T-helper 2 cell treated with Interferon-gamma antibody and Interleukin-4, amounts not matched to agents 100 ng/mL and 5 ng/mL, for 36 hours (primary cell): Measurements from ENCODE around the gene P3H4. TPM values are rescaled to one million over a fixed set of nuclear protein-coding genes. Genes with fewer than 3 reads are reported as not detected.

ENCODE experiments used
- intact Hi-C: fragments of 100-400 bp; cut with micrococcal nuclease; formaldehyde crosslinking; loops from one replicate; pipeline ENCODE4 v1.15.1; 2023
- total RNA-seq: library from RNA; stranded (reverse); gene quantifications from 2 replicates; pipeline ENCODE4 v1.2.3, GENCODE V29; 2022

Gene P3H4
- total RNA-seq, 1 donor from 2014 or later = 3.8 TPM

DNA sequence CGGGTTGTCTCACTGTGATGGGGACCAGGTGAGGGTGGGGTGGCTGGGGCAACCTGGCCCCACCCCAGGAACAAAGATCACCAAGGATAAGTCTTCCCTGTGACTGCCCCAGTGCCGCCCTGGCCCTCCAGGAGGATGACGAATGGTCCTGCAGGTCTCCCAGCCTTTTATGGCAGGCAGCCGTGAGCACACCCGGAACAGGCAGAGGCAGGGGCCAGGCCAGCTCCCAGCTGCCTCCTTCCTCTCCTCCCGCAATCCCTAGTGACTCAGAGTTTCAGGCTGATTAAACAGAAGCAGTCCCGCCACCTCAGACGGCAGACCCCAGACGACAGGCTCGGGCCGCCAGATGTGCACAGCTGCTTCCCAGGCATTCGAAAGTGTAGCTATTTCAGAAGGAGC is 38.6 kb downstream of the P3H4 start:
- intact Hi-C loops = no loop called here

- intact Hi-C loops = no loop called here
Measured at GRCh38 chr17:41772586-41773189, 39.1 kb downstream of the P3H4 start.

GRCh38 chr17:41772218-41772585 is 39.5 kb downstream of the P3H4 start:
- intact Hi-C loops = no loop called here

DNA sequence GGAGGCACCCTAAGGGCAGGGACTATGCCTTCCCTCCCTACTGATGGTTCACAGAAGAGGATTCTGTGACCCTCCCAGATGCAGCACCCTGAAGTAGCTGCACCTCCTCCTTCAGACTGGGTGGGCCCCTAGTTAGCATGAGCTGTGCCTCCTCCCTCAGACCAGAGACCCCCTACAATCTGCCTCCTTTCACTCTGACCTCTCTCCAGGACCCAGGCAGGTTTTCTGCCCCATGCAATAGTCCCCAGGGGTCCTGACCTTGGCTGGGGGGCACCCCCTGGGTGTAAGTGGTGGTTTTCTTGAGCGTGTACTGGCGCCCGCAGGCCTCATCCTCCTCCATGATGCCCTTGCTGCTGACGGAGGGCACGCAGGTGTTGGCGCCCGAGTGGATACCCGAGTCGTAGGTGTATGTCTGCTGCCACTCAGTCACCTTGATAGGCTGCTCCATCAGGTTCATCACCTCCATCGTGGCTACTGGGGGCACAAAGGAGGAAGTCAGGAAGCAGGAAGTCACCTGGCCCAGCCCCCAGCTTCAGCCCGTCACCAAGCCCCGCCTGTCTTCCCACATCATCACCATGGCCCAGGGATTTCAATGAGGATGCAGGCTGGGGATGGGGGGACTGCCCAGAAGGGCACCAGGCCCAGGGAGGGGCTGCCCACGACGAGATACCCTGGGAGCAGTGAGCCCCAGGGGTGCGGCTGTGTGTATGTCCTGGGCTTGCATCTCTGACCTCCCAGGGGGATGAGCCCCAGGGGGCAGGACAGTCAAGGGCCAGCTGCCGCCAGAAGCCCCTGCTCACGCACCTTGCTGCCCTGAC is 40.2 kb downstream of the P3H4 start:
- intact Hi-C loops = no loop called here

DNA sequence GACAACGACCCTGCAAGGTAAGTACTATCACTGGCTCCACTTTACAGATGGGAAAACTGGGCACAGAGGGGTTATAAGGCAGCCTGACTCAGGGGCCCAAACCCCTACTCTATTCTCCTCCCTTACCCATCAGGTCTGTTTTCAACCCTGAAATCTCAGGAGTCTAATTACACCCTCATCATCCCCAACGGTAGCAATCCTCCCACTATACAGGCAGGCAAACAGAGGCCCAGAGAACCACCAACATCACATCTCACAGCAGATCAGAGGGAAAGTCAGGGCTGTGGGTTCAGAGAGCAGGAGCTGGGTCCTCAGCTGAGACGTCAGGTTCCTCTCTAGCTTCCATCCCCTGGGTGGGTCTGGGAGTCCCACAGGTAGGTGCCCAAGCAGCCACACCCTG is 41.8 kb downstream of the P3H4 start:
- intact Hi-C loops = no loop called here

DNA sequence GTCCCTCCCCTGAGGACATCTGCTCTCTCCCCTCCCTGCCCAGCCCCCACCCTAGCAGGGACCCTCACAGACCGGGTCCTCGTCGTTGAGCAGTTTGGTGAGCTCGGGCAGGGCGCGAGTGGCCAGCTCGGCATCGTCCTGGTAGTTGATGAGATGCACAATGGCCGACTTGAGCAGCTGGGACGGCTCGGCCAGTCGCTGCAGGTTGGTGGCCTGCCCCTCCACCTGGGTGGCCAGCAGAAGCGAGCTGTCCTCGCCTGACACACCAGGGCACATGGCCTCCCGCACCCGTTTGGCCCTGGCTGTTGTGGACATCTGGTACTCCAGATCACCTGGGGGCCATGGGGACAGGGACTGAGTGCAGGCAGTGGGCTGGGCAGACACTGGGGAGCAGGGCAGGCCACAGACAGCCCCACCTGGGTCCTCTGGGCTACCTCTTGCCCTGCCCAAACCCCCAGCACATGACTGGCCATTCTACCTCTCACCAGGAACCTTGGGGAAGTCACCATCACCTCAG is 42.3 kb downstream of the P3H4 start:
- intact Hi-C loops = no loop called here

DNA sequence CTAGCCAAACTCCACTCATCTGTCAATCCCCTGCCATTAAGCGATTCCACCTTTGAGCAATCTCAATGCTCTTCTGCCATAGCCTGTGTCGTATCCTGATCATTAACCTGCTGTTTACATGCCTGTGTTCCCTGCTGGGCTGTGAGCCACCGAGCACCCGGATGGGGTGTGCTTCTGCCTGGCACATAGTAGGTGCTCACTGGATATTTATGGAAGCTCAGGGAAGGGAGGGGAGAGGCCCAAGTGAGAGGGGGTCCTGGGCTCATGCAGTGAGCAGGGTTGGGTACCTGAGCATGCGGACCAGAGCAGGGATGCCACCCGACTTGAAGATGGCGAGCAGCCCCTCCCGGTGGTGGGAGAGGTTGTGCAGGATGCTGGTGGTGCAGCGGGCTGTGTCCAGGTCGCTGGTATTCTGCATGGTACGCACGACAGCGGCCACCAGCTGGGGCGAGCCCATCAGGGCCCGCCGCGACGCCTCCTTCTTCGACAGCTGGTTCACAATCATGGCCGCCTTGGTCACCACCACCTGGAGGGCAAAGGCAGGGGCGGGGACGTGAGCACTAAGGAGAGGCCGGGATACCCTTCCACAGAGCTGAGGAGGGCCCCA is 43.0 kb downstream of the P3H4 start:
- intact Hi-C loops = no loop called here

- intact Hi-C loops = no loop called here
Measured at GRCh38 chr17:41767324-41768042, 44.3 kb downstream of the P3H4 start.

- intact Hi-C loops = no loop called here
Measured at GRCh38 chr17:41766135-41766534, 45.6 kb downstream of the P3H4 start.

GRCh38 chr17:41763327-41763726 is 48.4 kb downstream of the P3H4 start:
- intact Hi-C loops = no loop called here

DNA sequence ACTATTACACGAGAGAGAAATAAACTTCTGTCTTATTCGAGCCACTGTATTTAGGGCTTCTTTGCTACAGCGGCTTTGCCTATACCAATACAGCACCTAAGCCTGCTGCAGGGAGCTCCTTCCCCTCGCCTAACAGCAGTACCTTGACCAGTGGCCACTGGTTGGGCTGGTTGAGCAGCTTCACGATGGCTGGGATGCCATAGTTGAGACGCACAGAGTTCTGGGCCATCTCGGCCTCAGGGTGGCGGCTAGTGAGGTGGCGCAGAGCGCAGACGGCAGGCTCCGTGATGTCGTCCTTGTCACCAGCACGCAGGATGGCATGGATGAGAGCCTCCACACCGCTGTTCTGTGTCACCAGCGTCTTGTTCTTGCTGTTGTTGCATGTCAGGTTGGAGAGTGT is 48.9 kb downstream of the P3H4 start:
- intact Hi-C loops = no loop called here

DNA sequence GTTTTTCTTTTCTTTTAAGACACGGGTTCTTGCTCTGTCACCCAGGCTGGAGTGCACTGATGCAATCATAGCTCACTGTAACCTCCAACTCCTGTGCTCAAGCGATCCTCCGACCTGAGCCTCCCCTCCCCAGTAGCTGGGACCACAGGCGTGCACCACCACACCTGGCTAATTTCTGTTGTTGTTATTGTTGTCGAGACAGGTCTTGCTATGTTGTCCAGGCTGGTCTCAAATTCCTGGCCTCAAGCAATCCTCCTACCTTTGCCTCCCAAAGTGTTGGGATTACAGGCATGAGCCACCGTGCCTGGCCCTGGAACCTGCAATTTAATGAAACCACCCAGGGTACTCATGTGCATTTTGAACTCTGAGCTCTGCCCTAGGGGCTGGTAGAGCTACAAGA is 49.4 kb downstream of the P3H4 start:
- intact Hi-C loops = no loop called here

DNA sequence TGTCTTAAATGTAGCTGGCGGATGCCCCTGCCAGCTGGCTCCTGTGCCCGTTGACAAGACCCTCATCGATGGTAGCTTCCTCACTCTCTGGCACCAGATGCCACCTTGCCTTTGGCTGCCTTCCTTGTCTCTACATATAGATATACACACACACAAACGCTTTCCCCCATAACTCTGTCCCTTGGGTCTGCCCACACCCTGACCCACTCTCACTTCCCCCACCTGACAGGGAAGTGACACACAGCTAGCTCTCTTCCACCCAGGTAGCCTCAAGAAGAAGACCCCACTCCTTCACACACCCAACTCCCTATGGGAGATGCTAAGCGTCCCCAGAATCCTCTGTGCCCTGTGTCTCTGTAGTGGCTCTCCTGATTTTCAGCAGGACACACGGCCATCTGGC is 50.9 kb downstream of the P3H4 start:
- intact Hi-C loops = no loop called here

GRCh38 chr17:41758601-41759000 is 53.1 kb downstream of the P3H4 start:
- intact Hi-C loops = no loop called here

GRCh38 chr17:41754066-41754465 is 57.7 kb downstream of the P3H4 start:
- intact Hi-C loops = no loop called here

Other genes with a start within 250 kb of the P3H4 start
- gene KRT9, start 239.9 kb downstream of the P3H4 start, total RNA-seq = not detected in 2 replicates
- gene KRT14, start 225.1 kb downstream of the P3H4 start, total RNA-seq = not detected in 2 replicates
- not detected in 2 replicates for gene KRT16, start 199.2 kb downstream of the P3H4 start, total RNA-seq
- 0.86 TPM in 1 of 2 replicates, not detected in the other for gene KRT17, start 187.4 kb downstream of the P3H4 start, total RNA-seq
- gene EIF1, start 123.1 kb downstream of the P3H4 start, total RNA-seq = 751 and 753 TPM in 2 replicates
- not detected in 2 replicates for gene GAST, start 99.6 kb downstream of the P3H4 start, total RNA-seq
- gene HAP1, start 77.3 kb downstream of the P3H4 start, total RNA-seq = 0.36 TPM in 2 replicates
- 0.73 and 0.93 TPM in 2 replicates for gene JUP, start 25.2 kb downstream of the P3H4 start, total RNA-seq
- gene FKBP10, start 1.1 kb upstream of the P3H4 start, total RNA-seq = 0.27 and 0.36 TPM in 2 replicates
- gene NT5C3B, start 24.3 kb upstream of the P3H4 start, total RNA-seq = 42.8 and 43.4 TPM in 2 replicates
- gene KLHL10, start 25.9 kb upstream of the P3H4 start, total RNA-seq = 0.07 and 0.09 TPM in 2 replicates
- 20.4 and 22.1 TPM in 2 replicates for gene KLHL11, start 53.5 kb upstream of the P3H4 start, total RNA-seq
- gene ACLY, start 107.0 kb upstream of the P3H4 start, total RNA-seq = 182 and 188 TPM in 2 replicates
- gene ODAD4, start 118.7 kb upstream of the P3H4 start, total RNA-seq = 0.66 and 0.73 TPM in 2 replicates
- 74.0 and 80.6 TPM in 2 replicates for gene CNP, start 154.8 kb upstream of the P3H4 start, total RNA-seq
- gene DNAJC7, start 205.5 kb upstream of the P3H4 start, total RNA-seq = 103 and 111 TPM in 2 replicates
- 22.2 and 24.7 TPM in 2 replicates for gene NKIRAS2, start 208.1 kb upstream of the P3H4 start, total RNA-seq
- 0.05 and 0.11 TPM in 2 replicates for gene C17orf113, start 238.7 kb upstream of the P3H4 start, total RNA-seq